DMS153 treated with DMSO at 0.1 percent for 48 hours (cell line): ENCODE results near the gene GPR158.
"Not testable (repeated sequence)": the region's sequence is repeated elsewhere in the genome, so short reads cannot be mapped to it uniquely, and the experiment has no call there.

ENCODE experiments used
- DNase-seq: peaks from one replicate; lab custom pipeline; 2025; ENCODE audit not compliant: unreplicated experiment; lab: John Stamatoyannopoulos, UW

GPR158 gene, protein sequence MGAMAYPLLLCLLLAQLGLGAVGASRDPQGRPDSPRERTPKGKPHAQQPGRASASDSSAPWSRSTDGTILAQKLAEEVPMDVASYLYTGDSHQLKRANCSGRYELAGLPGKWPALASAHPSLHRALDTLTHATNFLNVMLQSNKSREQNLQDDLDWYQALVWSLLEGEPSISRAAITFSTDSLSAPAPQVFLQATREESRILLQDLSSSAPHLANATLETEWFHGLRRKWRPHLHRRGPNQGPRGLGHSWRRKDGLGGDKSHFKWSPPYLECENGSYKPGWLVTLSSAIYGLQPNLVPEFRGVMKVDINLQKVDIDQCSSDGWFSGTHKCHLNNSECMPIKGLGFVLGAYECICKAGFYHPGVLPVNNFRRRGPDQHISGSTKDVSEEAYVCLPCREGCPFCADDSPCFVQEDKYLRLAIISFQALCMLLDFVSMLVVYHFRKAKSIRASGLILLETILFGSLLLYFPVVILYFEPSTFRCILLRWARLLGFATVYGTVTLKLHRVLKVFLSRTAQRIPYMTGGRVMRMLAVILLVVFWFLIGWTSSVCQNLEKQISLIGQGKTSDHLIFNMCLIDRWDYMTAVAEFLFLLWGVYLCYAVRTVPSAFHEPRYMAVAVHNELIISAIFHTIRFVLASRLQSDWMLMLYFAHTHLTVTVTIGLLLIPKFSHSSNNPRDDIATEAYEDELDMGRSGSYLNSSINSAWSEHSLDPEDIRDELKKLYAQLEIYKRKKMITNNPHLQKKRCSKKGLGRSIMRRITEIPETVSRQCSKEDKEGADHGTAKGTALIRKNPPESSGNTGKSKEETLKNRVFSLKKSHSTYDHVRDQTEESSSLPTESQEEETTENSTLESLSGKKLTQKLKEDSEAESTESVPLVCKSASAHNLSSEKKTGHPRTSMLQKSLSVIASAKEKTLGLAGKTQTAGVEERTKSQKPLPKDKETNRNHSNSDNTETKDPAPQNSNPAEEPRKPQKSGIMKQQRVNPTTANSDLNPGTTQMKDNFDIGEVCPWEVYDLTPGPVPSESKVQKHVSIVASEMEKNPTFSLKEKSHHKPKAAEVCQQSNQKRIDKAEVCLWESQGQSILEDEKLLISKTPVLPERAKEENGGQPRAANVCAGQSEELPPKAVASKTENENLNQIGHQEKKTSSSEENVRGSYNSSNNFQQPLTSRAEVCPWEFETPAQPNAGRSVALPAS (N-terminal part only)

DNA sequence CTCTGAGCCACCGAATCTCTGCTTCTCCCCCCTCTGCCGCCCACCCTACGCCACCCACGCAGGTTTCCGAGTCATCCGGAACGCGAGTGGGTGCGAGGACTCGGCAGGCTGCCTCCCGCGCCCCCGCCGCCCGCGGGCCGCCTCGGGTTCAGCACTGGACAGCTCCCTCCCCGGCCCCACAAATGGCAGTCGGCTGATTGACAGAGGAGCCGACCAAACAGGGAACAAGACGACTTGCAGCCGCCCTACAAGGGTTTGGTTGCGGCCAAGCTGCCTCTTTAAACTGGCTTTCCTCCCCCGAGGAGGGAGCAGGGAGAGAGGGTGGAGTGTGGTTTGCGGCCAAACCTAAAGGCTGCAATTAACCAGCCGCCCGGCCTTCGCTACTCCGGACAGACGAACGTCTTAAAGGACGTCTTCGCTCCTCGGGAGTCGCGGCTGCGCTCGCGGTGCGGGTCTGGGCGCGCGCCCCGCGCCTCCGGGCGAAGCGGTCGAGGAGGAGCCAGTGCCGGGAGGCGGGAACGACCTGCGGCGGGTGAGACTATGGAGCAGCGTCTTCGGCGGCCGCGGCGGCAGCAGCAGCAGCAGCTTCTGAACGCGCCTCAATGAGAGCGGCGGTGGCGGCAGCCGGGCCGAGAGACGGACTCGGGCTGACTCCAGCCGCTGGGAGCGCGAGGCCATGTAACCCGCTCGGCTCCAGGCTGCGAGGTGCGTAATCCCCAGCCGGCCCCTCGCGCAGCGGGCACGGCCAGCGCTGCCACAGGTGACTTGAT, at the start of gene GPR158:
TSS of gene GPR158 (plus strand) at position 541 of the 770 bp plus-strand sequence. CDS start 420 bp downstream, outside the sequence.
- peak; percentile 36 for DNase-seq

DNA sequence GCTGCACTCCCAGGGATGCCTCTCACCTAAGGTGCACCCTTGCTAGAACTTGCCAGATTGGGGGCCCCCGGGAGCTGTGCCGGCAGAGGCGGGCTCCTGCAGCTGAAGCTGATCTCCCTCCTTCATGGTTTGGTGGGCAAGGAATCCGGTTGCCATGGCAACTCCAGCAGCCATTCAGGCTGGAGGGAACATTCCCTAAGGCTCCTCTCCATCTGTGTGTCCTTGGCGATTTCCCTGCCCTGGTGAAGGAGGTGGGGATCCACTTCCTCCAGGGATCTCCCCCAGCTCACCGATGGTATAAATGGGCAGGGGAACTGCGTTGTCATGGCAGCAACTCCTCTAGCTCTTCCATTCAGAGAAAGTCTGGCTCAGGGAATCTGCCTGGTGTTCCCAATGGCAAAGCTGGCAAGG, 49.6 kb upstream of the GPR158 start:
- DNase-seq: no peak

DNA sequence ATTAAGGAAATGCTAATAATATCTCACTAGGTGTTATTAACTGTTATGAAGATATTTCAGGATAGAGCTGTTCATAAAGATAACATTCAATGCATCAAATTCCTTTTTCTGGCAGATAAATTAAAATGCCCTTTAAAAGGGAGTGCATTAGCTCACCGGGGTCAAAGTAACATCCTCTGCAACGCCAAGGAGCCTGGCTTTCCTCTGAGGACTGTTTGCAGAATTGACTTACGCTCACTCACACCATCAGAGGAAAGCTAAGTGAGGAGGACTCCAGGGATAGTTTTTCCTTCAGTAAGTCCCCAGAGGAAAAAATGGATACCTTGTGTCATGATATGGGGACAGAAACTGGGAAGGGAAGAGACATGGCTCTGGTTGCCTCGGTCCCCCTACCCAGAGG, 45.2 kb upstream of the GPR158 start:
- DNase-seq: no peak

DNA sequence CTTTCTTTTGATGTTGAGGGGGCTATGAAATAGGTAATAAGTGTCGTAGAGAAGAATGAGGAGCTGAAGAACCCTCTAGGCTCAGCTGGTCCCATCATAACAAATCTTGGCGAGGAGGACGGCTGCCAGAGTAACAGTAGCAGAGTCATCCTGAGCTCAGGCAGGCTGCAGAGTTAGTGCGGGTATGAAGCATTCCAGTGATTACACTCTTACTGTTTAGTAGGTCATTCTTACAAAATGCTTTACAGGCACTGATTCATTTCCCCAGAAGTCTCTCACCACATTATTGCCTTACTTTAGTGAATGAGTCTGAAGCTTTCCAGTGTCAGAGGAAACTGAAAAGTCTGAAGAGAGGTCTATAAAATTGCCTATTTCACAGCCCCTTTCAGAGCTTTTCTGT, 43.9 kb upstream of the GPR158 start:
- no peak for DNase-seq

DNA sequence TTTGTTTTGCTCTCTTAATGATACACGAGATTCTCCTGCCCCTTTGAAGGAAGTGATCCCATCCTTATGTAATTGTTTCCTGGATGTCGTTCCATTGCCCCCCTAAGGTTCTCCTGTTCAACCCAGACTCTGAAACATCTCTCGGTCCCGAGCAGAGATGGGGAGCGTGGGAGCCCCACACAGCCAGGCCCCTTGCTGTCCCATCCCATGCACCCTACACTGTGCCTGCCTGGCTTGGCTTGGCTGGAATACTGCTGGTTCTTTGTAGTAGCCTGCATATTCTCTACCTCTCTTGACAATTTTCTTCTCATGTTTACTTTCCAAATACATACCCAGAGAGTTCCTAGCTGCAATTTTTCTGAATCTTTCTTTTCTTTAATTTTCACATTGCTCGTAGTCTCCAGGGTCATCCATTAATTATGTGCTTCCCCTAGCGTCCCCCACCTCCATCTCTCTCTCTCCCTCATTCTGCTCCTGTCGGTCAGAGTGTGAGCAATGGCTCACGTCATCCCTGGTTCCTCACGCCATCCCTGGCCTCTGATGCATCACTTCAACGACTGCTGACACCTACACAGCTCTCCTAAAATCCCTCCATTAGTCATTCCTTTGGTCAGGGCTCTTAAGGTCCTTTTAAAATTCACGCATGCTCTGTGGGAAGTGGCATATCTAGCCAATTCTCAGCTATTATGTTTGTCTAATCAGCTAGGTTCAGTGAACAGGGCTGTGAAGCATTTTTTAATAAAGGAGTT, 32.5 kb upstream of the GPR158 start:
- no peak for DNase-seq

DNA sequence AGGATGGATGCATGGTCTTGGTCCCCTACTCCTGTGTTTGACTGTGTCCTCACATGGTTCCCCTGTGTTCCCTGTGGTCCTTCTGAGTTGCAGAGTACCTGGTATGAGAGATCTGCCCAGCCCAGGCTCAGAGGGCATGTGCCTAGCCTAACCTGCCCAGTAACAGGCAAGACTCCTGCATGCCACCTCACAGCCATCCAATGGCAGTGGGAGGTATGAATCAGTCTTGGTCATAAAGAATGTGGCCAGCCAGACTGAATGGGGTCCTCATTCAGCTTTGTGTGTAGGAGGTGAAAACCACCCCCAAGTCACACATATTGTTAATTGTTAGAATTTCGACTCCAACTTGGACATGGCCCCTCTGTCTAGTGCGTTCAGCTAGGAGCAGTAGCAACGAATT, 17.2 kb upstream of the GPR158 start:
- no peak for DNase-seq

DNA sequence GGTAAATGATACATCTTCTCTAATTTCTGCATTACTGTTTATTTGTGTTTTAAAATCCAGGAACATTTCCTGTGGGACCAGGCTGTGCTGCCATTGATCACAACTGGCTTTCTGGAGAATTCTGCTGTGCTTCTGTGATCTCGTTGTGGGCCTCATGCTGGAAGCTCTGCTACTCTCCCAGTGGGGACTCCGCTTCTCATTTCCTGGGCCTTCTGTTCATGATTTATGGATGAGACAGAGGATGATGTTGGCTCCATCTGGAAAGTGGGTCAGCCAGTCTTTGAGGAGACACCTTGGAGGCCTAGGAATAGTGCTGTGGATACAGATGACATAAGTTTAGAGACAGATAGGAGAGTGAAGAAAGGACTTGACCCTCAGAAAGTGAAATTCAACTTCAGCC, 15.2 kb upstream of the GPR158 start:
- no peak for DNase-seq

DNA sequence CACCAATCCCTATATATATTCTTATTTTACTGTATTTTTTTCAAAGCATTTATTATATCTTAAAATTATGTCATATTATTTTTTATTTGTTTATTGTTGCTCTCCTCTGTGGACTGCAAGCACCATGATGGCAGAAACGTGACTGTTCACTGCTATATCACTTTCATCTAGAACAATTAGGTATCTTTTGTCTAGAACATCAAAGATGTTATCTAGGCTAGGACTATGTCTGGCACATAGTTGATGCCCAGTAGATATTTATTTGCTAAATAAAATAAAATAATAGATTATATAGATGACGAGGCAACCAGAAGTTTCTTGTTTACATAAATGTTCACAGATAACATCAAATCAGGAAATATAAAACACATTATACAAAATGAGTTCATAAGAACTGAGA, 12.4 kb upstream of the GPR158 start:
- DNase-seq: no peak

DNA sequence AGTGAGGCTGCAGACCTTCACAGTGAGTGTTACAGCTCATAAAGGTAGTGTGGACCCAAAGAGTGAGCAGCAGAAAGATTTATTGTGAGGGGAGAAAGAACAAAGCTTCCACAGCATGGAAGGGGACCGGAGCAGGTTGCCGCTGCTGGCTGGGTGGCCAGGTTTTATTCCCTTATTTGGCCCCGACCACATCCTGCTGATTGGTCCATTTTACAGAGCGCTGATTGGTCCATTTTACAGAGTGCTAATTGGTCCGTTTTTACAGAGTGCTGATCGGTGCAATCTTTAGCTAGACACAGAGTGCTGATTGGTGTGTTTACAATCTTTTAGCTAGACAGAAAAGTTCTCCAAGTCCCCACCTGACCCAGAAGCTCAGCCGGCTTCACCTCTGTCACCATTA, 11.3 kb upstream of the GPR158 start:
- not testable (repeated sequence) for DNase-seq

DNA sequence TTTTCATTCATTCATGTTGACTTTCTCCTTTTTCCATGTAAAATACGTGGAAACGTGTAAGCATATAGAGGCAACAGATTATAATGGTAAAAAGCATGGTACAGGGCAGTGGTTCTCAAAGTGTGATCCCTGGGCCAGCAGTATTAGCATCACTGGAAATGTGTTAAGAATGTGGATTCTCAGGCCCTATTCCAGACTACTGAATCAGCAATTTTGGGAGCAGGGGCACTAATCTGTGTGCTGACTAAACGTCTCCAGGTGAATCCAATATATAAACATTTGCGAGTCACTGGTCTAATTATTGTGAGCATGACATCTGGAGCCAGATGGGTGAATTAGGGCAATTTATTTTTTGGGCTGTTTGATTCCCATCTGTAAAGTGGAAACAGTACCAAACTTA, 5.1 kb upstream of the GPR158 start:
- DNase-seq: no peak

DNA sequence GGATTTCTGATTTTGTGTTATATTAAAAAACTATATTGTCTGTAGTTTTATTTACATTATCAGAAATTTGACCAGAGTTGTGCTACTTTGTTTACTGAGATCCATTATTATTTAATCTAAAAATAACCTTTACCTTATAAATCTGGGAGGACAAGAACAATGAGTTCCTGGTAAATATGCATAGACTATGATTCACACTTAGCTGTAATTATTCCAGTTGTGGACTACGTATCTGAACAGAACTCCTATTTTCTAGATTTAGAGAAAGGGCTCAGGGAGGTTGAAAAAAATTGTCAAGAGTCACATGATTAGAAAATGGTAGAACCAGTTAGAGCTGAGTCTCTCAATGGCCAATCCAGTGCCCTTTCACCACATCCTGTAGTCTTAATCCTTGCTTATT, 4.2 kb upstream of the GPR158 start:
- no peak for DNase-seq

DNA sequence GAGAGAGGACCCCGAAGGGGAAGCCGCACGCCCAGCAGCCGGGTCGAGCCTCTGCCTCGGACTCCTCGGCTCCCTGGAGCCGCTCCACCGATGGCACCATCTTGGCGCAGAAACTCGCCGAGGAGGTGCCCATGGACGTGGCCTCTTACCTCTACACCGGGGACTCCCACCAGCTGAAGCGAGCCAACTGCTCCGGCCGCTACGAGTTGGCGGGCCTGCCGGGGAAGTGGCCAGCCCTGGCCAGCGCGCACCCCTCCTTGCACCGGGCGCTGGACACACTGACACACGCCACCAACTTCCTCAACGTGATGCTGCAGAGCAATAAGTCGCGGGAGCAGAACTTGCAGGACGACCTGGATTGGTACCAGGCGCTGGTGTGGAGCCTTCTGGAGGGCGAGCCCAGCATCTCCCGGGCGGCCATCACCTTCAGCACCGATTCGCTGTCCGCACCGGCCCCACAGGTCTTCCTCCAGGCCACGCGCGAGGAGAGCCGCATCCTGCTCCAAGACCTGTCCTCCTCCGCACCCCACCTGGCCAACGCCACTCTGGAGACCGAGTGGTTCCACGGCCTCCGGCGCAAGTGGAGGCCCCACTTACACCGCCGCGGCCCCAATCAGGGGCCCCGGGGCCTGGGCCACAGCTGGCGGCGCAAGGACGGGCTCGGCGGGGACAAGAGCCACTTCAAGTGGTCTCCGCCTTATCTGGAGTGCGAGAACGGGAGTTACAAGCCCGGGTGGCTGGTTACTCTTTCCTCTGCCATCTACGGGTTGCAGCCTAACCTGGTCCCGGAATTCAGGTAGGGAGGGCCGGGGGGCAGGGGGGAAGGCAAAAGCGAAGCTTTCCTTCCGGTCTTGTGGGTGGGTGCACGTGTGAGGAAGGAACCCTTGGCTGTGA, 973 bp downstream of the GPR158 start:
- DNase-seq: no peak

DNA sequence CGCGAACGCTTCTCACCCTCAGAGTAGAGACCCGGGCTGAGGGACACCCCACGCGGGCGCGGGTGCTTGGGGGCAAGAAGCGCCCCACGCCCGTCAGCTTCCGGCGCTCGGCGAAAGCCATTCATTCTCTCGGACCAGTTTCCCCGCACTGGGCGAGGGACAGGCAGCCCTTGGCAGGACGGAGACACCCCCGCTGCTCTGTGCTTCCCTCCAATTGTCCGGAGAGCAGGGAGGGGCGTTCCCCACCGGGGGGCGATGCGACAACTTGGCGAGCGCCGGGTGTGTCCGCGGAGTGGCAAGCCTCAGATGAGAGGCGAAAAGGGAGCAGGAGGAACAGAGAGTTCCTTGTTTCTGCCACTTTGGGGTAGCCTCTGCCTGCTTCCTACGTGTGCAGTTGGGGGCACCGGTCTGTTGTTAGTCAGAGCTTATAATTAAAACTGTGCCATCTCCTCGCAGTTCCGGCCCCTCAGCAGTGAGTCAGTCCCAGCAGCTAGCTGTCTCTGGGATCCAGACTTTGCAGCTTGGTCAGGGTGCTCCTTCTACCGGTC, 1.7 kb downstream of the GPR158 start:
- DNase-seq: no peak

DNA sequence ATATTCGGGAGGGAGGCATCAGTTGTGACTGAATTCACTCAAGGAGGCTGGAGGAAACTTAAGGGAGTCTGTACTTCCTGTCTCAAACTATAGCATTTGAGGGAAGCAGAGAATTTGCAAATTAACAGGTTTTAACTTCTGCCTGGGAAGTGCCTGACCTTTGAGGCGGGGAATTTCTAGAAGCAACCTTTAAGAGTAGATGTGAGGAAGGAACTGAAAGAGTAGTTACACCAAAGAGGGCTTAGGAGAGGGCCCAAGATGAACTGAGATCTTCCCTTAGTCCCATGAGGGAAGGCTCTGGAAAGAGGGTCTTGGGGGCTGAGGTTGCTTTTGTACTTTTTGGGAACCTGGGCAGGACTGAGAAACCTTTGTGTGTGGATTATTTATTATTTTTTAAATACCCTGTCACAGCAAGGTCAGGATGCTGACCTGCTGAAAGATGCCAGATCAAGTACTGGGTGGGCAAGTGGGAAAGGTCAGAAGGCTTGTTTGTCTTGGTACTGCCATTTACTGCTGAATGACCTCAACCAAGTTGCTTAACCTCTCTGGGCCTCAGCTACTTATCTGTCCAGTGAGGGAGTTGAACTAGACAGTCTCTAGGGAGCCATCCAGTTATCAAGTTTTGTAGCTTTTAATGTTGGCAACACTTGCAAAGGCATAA, 2.4 kb downstream of the GPR158 start:
- no peak for DNase-seq

DNA sequence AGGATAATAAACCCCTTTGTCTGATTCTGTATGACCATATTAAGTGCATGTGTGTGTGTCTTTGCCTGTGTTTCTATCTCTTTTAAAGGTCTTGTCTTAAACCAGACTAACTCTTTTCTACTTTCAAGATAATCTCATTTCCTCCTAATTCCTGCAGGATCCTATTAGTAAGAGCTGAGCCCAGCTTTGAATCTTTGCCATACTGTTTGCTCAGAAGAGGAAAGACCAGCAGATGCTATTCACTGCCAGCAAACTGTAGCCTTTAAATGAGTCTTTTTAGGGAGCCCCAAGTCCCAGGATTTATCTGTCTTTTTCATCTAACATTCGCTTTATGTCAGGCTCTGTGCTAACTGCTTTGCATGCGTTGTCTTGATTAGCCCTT, 2.9 kb downstream of the GPR158 start:
- no peak for DNase-seq

DNA sequence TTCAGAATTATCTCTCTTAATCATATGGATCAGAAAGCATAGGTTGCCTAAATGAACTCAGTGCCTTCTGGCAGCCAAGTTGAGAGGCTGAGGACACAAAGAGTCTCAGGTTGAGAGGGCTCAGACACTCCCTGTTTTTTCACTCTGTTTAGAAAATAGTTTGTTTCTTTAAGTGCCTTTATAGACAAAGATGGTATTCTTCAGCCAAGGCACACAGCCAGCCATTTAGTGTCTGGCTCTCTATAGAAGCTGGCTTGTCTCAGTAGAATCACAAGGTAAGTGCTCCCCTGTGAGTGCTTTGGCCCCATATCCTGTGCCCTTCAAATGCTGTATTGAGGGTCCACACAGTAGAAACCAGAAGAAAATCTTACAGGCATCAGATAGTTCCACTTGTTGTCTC, 3.6 kb downstream of the GPR158 start:
- DNase-seq: no peak

DNA sequence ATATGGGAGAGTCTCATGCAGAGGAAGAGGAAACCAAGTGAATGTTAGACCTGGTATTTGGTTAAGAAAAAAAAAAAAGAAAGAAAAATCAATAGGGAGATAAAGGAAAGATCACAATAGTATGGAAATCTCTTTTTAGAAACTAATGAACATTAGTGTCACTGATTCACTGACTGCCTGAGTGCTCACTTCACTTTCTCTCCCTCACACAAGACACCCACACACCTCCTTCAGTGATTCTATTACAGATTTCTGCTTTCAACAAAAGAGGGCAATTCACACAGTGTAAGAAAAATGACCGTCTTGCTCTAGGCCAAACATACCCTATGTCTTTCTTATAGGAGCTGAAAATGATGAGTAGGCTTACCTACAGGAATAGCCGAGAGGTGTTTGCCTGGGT, 6.0 kb downstream of the GPR158 start:
- no peak for DNase-seq

DNA sequence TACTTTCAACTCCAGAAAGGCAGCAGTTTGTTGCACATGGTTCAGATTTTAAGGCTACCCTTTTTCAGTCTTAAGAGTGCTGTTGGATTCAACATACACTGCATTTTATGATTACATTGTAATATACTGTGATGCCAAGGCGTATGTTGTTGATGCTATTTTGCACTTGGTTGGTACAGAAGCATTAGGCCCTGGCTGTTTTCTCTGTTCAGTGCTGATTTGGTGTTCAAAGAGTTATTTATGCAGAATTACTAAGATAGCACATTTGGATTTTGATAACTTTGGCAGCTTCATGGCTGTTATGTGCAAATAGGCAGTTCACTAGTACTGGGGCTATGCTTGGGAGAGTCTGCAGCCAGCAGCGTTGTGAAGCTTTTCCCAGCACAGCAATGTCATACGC, 7.8 kb downstream of the GPR158 start:
- no peak for DNase-seq
